ENCODE measurements around the gene RHCG. TPM values are rescaled to one million over a fixed set of nuclear protein-coding genes. Genes with fewer than 3 reads are reported as not detected.

RHCG gene
- total and polyA plus RNA-seq, 12 donors: 0.33 to 4.1 (median 1.5) TPM; not detected in 2

- intact Hi-C loops (cut with DNase I): no loop called here
- Histone ChIP-seq H3K9me3 (replicated peaks in 1 of 3) (no peaks in the 10 kb centered on the region), H3K4me1 (replicated peaks in 1 of 2) (no peaks in the 10 kb centered on the region), H3K36me3 (replicated peaks in 1 of 2) (no peaks in the 10 kb centered on the region), H3K27me3 (peaks cover 13% of the 10 kb centered on the region), H3K4me3 (no peak overlapping the region), H3K27ac (no peak overlapping the region)
- TF ChIP-seq CTCF (IDR thresholded peaks at IDR 0.05) (no peak), POLR2A (IDR thresholded peaks at IDR 0.05) (no peak)
- 71 to 81% (median 77%) methylated on average over 5 of the region's 5 CpGs for WGBS, 4 donors
- DNase-seq: no peak
Measured at GRCh38 chr15:89482139-89482538, 14.2 kb downstream of the RHCG start.

DNA sequence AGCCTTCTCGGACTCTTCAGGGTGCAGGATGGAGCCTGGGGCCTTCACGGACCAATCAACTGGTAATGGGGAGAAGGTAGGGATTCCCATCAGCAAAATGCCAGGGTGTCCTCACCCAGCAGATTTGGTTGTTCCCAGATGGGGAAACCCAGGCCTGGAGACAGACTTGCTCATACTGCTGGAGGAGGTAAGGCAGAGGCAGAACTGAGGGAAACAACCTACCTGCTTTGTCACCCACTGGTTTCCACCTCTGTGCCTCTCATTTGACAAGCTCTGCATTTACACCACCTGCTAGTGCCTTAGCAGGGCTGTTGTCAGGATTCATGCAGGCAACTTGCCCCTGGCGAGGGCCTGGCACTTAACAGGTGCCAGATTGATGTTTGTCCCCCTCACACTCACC is 15.9 kb downstream of the RHCG start:
- H3K27me3 ChIP-seq: no peaks in the 10 kb centered on the region
- no peak for TF ChIP-seq CTCF (IDR thresholded peaks at IDR 0.05)
- no peak overlapping the region for H3K27ac ChIP-seq
- no peaks in the 10 kb centered on the region for H3K4me1 ChIP-seq (replicated peaks in 1 of 2)
- intact Hi-C loops (cut with DNase I): no loop called here
- 91 to 96% (median 93%) methylated on average over 1 to 3 of the region's 3 CpGs for WGBS, 4 donors
- DNase-seq: no peak
- no peaks in the 10 kb centered on the region for H3K9me3 ChIP-seq (replicated peaks in 1 of 3)
- no peaks in the 10 kb centered on the region for H3K36me3 ChIP-seq (replicated peaks in 1 of 2)
- H3K4me3 ChIP-seq: no peak overlapping the region

- WGBS, 4 donors: 57 to 86% (median 81%) methylated on average over 1 to 7 of the region's 7 CpGs
- DNase-seq: no peak
- Histone ChIP-seq H3K4me1 (replicated peaks in 1 of 2) (no peaks in the 10 kb centered on the region), H3K4me3 (no peak overlapping the region), H3K9me3 (replicated peaks in 1 of 3) (no peaks in the 10 kb centered on the region), H3K27me3 (no peaks in the 10 kb centered on the region), H3K27ac (no peak overlapping the region), H3K36me3 (replicated peaks in 1 of 2) (no peaks in the 10 kb centered on the region)
- intact Hi-C loops (cut with DNase I): no loop called here
- TF ChIP-seq CTCF (IDR thresholded peaks at IDR 0.05): no peak
- no peak for TF ChIP-seq POLR2A (IDR thresholded peaks at IDR 0.05)
Measured at GRCh38 chr15:89479173-89479572, 17.2 kb downstream of the RHCG start.

- Histone ChIP-seq H3K27me3 (peaks cover 6% of the 10 kb centered on the region), H3K4me1 (replicated peaks in 1 of 2) (no peaks in the 10 kb centered on the region), H3K36me3 (replicated peaks in 1 of 2) (no peaks in the 10 kb centered on the region), H3K9me3 (replicated peaks in 1 of 3) (no peaks in the 10 kb centered on the region), H3K27ac (no peak overlapping the region), H3K4me3 (no peak overlapping the region)
- no peak for TF ChIP-seq POLR2A (IDR thresholded peaks at IDR 0.05)
- DNase-seq: no peak
- intact Hi-C loops (cut with DNase I): no loop called here
- WGBS, 4 donors: 69 to 88% (median 78%) methylated on average over 12 to 22 of the region's 22 CpGs
Measured at GRCh38 chr15:89477411-89478242, 18.8 kb downstream of the RHCG start.

- no peaks in the 10 kb centered on the region for H3K4me1 ChIP-seq (replicated peaks in 1 of 2)
- no peaks in the 10 kb centered on the region for H3K36me3 ChIP-seq (replicated peaks in 1 of 2)
- no peak overlapping the region for H3K4me3 ChIP-seq
- no peaks in the 10 kb centered on the region for H3K9me3 ChIP-seq (replicated peaks in 1 of 3)
- TF ChIP-seq CTCF (IDR thresholded peaks at IDR 0.05) (no peak), POLR2A (IDR thresholded peaks at IDR 0.05) (no peak)
- DNase-seq: no peak
- H3K27me3 ChIP-seq: peaks cover 20% of the 10 kb centered on the region
- intact Hi-C loops (cut with DNase I): loop anchor here in 1 of 2 donors (2.0 kb wide), 1 partner anchor 119 kb away; no protein-coding TSS in a partner anchor
- no peak overlapping the region for H3K27ac ChIP-seq
- 58 to 65% (median 59%) methylated on average over 6 of the region's 6 CpGs for whole genome bisulfite sequencing, 4 donors
Measured at GRCh38 chr15:89475661-89476060, 20.7 kb downstream of the RHCG start.

Measured in adrenal gland (tissue), 12 donors.